Measurements from ENCODE around the gene AGO3.
A peak's percentile ranks its signal among the peaks of the same experiment; 100 is the strongest.
"Not testable (repeated sequence)": the region's sequence is repeated elsewhere in the genome, so short reads cannot be mapped to it uniquely, and the experiment has no call there.

AGO3 gene

DNA sequence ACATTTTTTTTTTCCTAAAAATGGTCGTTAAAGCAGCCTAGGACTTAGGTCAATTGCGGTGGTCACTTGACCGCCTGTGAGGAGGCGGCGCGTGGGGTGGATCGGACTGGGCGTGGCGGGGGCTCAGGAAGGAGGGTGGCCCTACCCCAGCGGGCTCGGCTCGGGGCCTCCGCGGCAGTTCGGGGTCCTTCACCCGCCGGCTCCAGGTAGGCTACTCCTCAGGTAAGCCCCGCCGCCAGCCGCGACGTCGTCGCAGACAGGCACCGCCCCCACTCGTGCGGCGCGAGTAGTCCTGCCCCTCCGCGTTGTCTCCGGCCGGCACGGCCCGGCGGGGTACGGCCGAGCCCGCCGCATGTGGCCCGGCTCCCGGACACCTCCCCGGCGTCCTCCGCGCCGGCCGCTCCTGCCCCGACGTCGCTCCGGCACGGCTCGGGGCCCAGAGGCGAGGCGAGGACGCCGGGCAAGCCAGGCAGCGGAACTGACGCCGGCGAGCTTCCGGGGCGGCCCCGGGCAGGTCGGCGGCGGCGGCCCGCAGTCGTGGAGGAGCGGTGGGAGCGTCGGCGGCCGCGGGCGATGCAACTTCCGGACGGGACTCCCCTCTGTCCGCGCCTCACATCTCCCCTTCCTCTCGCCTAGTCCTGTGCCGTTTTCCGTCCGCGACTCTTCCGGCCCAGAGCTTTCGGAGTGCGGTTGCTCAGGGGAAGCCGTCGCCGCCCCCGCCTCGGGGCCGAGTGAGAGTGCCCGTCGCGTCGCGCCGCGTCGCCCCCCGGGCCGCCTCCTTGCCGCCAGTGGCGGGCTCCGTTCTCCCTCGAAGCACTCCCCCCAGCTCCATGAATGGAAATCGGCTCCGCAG is at the start of gene AGO3:
Gene AGO3 (plus strand): TSS at position 513 of the 853 bp plus-strand sequence. CDS start 322 bp downstream, at position 835.
- peak; percentile 90 to 91 for DNase-seq

DNA sequence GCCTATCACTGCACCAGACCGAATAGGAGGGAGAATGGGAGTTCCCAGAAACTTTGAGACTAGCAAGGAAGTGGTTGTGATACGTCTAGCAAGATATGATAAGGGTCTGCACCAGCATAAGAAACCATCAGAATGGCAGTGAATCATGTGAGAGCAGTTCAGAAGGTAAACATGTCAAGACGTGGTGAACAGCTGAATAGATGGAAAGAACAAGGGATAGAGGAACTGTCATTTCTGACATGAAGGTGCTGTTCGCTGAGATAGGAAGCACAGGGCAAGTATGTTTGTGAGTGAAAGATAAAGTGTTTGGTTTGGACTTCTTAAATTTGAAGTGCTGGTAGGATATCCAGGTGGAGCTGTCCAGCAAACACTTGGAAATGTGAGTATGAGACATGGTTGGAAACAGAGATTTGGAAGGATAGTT is 49.0 kb upstream of the AGO3 start:
- no peak for DNase-seq

DNA sequence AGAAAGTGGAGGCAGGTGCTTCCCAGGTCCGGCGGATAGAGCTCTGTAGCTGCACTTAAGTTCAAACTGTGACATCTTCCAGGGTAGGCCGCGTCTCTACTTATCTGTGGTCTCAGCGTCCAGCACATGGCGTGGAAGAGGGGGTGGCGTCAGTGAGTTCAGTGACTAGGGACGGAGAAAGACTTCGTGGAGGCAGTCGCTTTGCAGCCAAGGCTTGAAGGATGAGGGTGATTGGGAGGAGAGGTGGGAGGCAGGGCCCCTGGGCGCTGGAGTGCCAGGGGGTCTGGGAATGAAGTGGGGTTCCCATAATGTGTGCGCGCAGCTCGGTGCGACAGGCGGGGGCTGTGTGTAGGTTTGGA is 48.3 kb upstream of the AGO3 start:
- DNase-seq: no peak

GRCh38 chr1:35882945-35883634 is 47.8 kb upstream of the AGO3 start, which contains the start of gene AGO1:
AGO1 (plus strand) TSS chr1:35883209; CDS start chr1:35883422, 213 bp downstream.
- peak; percentile 98 for DNase-seq

GRCh38 chr1:35883635-35884101 is 47.2 kb upstream of the AGO3 start:
- peak; percentile 55 to 66 for DNase-seq

- no peak for DNase-seq
Observed at GRCh38 chr1:35884934-35885333, 46.0 kb upstream of the AGO3 start.

GRCh38 chr1:35885961-35886558 is 44.8 kb upstream of the AGO3 start:
- DNase-seq: no peak

DNA sequence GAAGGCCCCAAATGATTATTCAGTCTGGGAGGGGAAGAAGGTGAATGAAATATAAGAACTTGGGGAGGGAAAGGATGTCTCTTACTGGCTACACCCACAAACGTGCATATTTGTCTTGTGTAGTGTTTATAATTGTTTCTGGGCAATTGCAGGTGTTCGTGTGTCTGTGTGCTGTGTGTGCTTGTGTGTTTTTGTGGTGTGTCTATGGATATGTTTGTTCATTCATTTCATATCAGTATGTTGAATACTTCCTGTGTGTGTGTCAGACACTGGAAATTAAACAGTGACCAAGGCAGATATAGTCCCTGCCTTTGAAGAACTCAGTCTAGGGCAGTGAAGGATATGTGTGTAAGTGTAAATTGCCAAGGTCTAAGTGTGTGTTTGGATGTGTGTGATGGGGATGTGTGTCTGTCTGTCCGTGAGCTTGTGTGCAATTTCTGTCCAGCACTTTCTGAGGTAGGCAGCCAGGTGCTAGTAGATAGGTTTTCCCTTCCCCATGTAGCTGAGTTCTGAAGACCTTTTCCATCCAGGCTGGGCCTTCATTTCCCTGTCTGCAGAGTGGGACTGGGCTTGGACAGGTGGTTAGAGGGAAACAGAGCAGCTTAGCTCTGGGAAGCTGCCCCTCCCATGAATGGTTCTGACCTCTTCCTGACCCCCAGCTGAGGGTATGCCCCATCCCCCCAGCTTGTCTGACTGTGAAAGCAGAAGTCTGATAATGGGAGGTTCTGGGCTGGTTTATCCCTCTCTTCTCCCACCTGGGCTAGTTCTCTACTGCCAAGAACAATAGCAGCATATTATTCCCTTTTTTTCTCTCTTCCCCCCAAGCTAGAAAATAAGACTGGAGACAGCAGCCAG is 44.1 kb upstream of the AGO3 start:
- no peak for DNase-seq

- DNase-seq: no peak
Observed at GRCh38 chr1:35887508-35887907, 43.4 kb upstream of the AGO3 start.

GRCh38 chr1:35888255-35888654 is 42.6 kb upstream of the AGO3 start:
- no peak for DNase-seq

GRCh38 chr1:35888981-35889380 is 41.9 kb upstream of the AGO3 start:
- DNase-seq: not testable (repeated sequence)

DNA sequence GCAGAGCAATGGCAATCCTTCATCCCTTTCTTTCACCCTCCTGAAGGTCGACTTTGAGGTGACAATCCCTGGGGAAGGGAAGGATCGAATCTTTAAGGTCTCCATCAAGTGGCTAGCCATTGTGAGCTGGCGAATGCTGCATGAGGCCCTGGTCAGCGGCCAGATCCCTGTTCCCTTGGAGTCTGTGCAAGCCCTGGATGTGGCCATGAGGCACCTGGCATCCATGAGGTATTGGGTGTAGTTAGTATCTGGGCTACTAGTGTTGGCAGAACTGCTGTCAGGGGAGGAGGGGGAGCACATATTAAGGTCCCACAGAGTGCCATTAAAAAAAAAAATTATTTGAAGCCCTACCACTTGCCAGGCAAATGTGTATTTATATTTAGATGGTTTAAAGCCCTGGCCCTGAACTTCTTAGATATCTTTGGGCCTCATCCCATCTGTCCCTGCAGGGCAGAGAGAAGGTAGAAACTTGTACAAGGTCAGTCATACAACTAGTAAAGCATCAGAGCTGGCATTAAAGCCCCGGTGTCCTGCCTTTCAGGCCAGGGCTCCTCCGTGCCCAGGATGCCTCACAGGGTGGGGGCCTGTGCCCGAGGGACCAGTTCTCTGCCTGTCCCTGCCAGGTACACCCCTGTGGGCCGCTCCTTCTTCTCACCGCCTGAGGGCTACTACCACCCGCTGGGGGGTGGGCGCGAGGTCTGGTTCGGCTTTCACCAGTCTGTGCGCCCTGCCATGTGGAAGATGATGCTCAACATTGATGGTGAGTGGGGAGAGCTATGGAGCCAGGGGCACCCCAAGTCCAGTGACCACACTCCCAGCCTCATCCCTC is 37.6 kb upstream of the AGO3 start:
- no peak for DNase-seq

DNA sequence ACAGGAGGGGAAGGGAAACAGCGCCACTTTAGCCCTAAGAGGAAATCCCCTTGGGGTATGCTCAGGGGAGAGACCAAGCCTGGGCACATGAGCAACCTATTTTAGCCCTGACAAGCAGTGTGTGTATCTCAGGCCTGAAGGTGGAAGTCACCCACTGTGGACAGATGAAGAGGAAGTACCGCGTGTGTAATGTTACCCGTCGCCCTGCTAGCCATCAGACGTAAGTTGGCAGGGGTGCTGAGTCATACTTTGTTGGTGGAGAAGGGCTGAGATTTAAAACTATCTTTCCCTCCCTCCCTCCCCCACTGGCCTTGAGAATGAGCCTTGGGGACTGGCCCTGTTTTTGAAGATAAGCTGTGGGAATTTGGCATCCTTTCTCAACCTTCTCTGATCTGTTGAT is 36.7 kb upstream of the AGO3 start:
- DNase-seq: no peak

- DNase-seq: no peak
Observed at GRCh38 chr1:35894656-35895055, 36.2 kb upstream of the AGO3 start.

DNA sequence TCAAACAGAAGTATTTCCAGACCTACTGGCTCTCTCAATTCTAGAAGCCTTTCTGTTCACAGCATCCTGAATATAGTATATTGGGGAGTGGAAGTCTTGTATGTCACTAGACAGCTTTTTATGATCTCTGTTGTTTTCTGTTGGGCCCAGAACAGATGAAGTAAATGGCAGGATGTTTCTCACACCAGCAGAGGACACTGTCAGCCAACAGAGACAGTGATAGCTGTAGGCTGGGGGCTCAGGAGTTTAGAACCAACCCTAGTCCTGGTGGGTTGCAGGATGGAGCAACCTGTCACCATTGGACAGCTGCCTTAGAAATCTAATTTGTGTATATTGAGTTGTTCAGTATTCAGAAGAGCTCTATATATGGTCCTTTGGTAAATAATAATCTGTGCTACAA is 31.0 kb upstream of the AGO3 start:
- DNase-seq: no peak

DNA sequence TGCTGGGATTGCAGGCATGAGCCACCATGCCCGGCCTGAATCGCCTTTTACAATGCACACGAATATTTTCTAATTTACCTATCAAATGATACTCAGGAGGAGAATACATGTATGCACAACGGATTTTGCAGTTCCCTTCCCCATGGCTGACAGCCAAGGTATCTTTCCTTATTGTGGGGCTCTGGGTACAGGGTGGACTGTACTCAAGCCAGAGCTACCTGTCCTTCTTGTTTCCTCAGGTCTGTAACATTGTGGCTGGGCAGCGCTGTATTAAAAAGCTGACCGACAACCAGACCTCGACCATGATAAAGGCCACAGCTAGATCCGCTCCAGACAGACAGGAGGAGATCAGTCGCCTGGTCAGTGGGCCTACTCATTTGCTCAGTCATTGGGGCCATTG is 29.7 kb upstream of the AGO3 start:
- DNase-seq: no peak

- no peak for DNase-seq
Observed at GRCh38 chr1:35902671-35903070, 28.2 kb upstream of the AGO3 start.

- no peak for DNase-seq
Observed at GRCh38 chr1:35914717-35915116, 16.2 kb upstream of the AGO3 start.

GRCh38 chr1:35915693-35916092 is 15.2 kb upstream of the AGO3 start:
- no peak for DNase-seq

DNA sequence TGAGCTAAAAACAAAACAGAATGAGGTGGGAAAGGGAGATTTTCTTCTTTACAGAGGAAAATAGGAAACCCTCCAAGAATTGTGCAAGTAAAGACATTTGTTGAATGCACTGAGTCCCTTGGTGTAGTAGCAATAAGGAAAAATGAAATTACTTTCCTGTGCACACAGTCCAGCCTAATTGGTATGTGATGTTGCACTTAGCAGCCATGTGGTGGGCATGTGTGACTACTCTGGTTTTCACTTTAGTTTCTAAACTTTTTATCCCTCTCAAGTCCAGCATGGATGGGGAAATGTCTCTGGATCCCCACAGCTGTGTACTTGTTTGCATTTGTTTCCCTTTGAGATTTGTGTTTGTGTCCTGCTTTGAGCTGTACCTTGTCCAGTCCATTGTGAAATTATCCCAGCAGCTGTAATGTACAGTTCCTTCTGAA is 7.1 kb upstream of the AGO3 start:
- no peak for DNase-seq

- DNase-seq: no peak
Observed at GRCh38 chr1:35924838-35925237, 6.1 kb upstream of the AGO3 start.

- DNase-seq: no peak
Observed at GRCh38 chr1:35925741-35926140, 5.2 kb upstream of the AGO3 start.

All from stimulated activated CD4-positive, alpha-beta T cell treated with anti-CD3 and anti-CD28 coated beads, Interleukin-2, amount 100 ng/mL, for 24 hours (primary cell).